SKM-1 (cell line): ENCODE data around the gene SLC6A19.
"Not testable (repeated sequence)": the region's sequence is repeated elsewhere in the genome, so short reads cannot be mapped to it uniquely, and the experiment has no call there.

ENCODE experiments used
- DNase-seq: peaks from one replicate; lab custom pipeline; 2025; ENCODE audit not compliant: unreplicated experiment; lab: John Stamatoyannopoulos, UW

SLC6A19 gene

DNA sequence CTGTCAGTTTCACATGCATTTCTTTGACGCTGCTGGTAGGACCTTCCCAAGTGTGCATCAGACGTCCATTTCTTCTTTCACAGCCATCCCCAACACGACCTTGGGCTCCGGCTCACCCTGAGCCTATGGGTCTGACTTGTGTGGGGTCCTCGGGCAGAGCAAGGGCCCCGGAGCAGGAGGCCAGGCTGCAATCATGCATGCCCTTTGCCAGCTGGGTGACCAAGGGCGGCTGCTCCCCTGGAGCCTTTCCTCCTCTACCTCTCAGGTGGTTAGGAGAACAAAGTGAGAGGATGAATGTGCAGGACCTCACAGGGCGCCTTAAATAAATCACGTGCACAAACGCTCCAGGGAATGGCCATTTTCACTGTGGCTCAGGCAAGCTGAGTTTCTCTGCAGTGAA is 60.2 kb downstream of the SLC6A19 start:
- no peak for DNase-seq

DNA sequence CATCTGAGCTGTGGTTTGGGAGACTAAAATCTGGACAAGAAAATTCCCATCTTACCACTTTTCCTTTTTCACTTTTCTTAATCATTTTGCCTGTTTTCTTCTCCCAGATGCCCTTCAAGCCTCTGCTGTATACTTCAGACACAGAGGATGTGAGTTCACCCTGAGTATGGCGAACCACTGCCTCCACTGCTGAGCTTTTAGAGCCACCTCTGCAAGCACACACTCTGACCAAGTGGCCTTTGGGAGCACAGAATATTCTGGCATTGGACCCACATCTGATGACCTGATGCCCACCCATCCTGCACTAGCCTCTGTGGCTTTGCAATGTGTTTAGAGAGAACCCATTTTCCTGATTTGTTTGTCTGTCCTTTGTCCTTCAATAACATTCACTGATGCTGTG is 61.0 kb downstream of the SLC6A19 start:
- DNase-seq = no peak

- no peak for DNase-seq
These were observed 62.8 kb downstream of the SLC6A19 start for GRCh38 chr5:1264211-1264610.

GRCh38 chr5:1265026-1265425 is 63.6 kb downstream of the SLC6A19 start:
- DNase-seq = no peak

GRCh38 chr5:1265461-1266455 is 64.4 kb downstream of the SLC6A19 start:
- no peak for DNase-seq

- DNase-seq = no peak
These were observed 65.4 kb downstream of the SLC6A19 start for GRCh38 chr5:1266791-1267190.

GRCh38 chr5:1267464-1267863 is 66.1 kb downstream of the SLC6A19 start:
- not testable (repeated sequence) for DNase-seq

DNA sequence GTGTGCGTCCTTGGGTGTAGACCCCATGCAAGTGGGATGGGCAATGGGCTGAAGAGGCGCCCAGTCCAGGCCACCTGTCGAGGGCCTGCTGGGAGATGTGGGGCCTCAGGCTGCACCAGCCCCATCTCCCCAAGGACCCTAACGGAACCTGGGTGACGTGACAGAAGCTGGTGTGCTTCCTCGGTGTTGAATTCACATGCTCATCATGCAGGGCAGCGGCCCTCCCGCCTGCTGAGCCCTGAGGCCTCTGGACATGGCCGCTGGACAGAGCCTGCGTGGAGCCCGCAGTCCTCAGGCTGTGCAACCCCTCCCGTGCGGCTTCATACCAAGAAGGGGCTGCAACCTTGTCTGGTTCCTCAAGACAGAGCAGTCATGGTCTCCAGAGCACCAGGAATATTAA is 66.7 kb downstream of the SLC6A19 start:
- no peak for DNase-seq

DNA sequence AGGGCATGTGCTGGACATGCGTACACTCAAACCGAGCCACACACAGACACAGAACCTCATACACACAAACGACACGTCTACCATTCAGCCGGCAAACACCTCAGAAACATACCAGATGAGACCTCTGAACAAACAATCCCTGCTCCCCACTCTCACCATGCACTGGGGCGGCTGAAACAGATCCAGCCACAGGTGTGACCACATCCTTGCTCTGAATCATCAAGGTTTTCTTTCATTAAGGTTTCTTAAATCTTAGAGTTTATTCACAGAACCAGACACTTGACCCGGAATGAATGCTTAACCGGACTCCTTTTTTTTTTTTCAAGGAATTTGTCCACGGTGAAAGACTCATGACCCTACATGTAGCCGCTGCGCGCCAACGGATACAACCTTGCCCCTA is 67.3 kb downstream of the SLC6A19 start:
- DNase-seq = no peak

- no peak for DNase-seq
These were observed 69.0 kb downstream of the SLC6A19 start for GRCh38 chr5:1270426-1270825.

- DNase-seq = no peak
These were observed 69.8 kb downstream of the SLC6A19 start for GRCh38 chr5:1270933-1271914.

DNA sequence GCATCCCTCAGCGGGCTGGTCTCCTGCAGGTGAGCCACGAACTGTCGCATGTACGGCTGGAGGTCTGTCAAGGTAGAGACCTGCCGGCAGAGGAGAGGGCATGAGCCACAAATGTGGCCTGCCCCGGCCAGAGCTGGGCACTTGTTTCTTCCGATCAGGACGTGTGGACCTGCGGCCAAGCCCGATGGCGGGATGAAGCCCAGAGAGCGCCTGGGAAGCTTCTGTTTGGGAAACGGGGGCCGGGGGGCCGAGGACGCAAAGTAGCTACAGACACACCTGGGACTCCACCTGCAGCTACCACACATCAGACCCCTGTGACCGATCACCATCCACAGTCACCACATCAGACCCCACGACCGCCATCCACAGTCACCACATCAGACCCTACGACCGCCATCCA is 70.8 kb downstream of the SLC6A19 start:
- no peak for DNase-seq

DNA sequence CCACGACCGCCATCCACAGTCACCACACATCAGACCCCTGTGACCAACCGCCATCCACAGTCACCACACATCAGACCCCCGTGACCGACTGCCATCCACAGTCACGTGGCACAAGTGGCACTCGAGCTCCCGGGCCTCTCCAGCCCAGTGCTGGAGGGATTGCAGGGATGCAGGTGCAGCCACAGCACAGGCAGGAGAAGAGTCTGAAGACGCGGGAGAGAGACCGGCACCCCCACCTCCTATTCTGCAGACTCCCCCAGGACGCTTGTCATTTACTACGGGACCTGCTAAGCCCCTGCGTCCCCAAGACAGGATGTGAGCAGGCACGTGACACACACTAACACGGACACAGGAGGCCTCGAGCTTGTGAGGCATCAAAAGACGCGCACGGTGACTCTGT is 72.3 kb downstream of the SLC6A19 start:
- no peak for DNase-seq

DNA sequence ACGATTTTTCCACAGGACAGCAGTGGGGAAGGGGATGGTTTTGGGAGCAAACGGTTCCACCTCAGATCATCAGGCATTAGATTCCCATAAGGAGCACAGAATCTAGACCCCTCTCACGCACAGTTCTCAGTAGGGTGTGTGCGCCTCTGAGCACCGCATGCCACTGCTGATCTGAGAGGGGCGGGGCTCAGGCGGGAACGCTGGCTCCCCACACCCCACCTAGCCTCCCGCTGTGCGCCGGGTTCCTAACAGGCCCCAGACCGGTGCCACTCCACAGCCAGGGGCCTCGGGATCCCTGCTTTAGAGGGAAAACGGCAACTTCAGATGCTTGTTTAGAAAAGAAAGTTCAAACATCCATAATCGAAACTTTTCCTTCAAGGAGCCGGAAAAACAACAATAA is 73.1 kb downstream of the SLC6A19 start:
- no peak for DNase-seq
